Panc1 (cell line): ENCODE measurements around the gene GIT1.

ENCODE experiments used
- CTCF ChIP-seq: fragments of 450-650 bp; IDR thresholded peaks from 2 replicates; pipeline ENCODE4 v1.5.1; 2017; ENCODE audit warnings: mild to moderate bottlenecking
- POLR2AphosphoS5 ChIP-seq: IDR thresholded peaks from 2 replicates; pipeline ENCODE4 v1.6.1; 2012; ENCODE audit warnings: mild to moderate bottlenecking, low read depth, low read length, moderate library complexity
- REST ChIP-seq, 2 experiments: IDR thresholded peaks; 2 replicates each; pipeline ENCODE4 v1.6.1; 2011 to 2012; ENCODE audit warnings: low read depth in 2 of 2, control low read depth in 1 of 2, low read length in 1 of 2, mild to moderate bottlenecking in 1 of 2, moderate library complexity in 1 of 2; ENCODE audit not compliant: insufficient read depth in 1 of 2
- SIN3A ChIP-seq: IDR thresholded peaks from 2 replicates; pipeline ENCODE4 v1.6.1; 2012; ENCODE audit warnings: low read depth, mild to moderate bottlenecking, low read length, moderate library complexity, borderline replicate concordance; ENCODE audit not compliant: insufficient read depth
- TCF7L2 ChIP-seq: IDR thresholded peaks from 2 replicates; pipeline ENCODE4 v1.6.1; 2011; ENCODE audit warnings: mild to moderate bottlenecking, low read depth, low read length, inconsistent platforms

DNA sequence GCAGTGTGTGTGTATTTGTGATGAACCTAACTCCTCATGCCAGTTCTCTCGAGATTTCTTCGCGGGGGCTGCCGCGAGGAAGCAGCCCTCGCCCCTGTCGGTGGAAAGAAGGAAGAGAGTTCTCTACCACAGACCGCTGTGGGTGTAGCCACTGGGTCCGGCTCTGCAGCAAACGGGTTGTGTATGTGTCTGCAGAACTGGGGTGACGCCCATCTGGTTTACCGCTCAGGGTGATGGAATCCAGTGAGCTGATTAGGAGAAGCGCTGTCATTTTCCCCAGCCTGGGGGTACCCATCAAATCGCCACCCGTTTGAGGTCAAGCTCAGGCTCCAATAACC, 25.6 kb upstream of the GIT1 start:
- TF ChIP-seq CTCF (no peak), TCF7L2 (no peak), SIN3A (no peak), POLR2AphosphoS5 (no peak; the same call in 1 of the 2 replicates), REST (IDR thresholded peaks at IDR 0.05; ENCODE audit: insufficient read depth in 1 of 2, low read depth in 2 of 2, low read length in 1 of 2) (no peak)
